Mesenchymal stem cell (in vitro differentiated cells and primary cell): Measurements from ENCODE around the gene PARP4.
"Not testable (repeated sequence)": the region's sequence is repeated elsewhere in the genome, so short reads cannot be mapped to it uniquely, and the experiment has no call there.

ENCODE experiments used
- DNase-seq: peaks from one replicate; pipeline ENCODE4 v3.0.0-alpha.2; 2013
- H2AFZ ChIP-seq: one replicate; pipeline ENCODE4 v1.6.1; 2013; ENCODE audit warnings: low read depth, mild to moderate bottlenecking, control low read depth, inconsistent platforms, low read length, moderate library complexity
- H2AK5ac ChIP-seq: 2 replicates; pipeline ENCODE4 v1.6.1; 2013; ENCODE audit warnings: low read length, moderate library complexity, mild to moderate bottlenecking, inconsistent platforms; ENCODE audit not compliant: severe bottlenecking
- H2BK120ac ChIP-seq: one replicate; pipeline ENCODE4 v1.6.1; 2013; ENCODE audit warnings: low read depth, mild to moderate bottlenecking, inconsistent platforms, low read length, moderate library complexity
- H2BK12ac ChIP-seq, 2 experiments: one replicate each; pipeline ENCODE4 v1.6.1; 2013; ENCODE audit warnings: inconsistent platforms in 2 of 2, low read length in 2 of 2, mild to moderate bottlenecking in 2 of 2, moderate library complexity in 2 of 2, control low read depth in 1 of 2
- H2BK15ac ChIP-seq: one replicate; pipeline ENCODE4 v1.6.1; 2013; ENCODE audit warnings: mild to moderate bottlenecking, low read depth, inconsistent platforms; ENCODE audit not compliant: poor library complexity, severe bottlenecking
- H2BK5ac ChIP-seq: 2 replicates; pipeline ENCODE4 v1.6.1; 2013; ENCODE audit warnings: low read depth, mild to moderate bottlenecking, low read length, control low read depth, inconsistent platforms; ENCODE audit not compliant: poor library complexity, severe bottlenecking
- H3K14ac ChIP-seq, 2 experiments: one replicate each; pipeline ENCODE4 v1.6.1; 2013; ENCODE audit warnings: inconsistent platforms in 2 of 2, low read length in 2 of 2, control low read depth in 1 of 2, mild to moderate bottlenecking in 1 of 2, moderate library complexity in 1 of 2
- H3K18ac ChIP-seq, 2 experiments: one replicate each; pipeline ENCODE4 v1.6.1; 2013; ENCODE audit warnings: inconsistent platforms in 2 of 2, low read length in 2 of 2, control low read depth in 1 of 2, low read depth in 1 of 2, mild to moderate bottlenecking in 1 of 2
- H3K23ac ChIP-seq, 2 experiments: one replicate each; pipeline ENCODE4 v1.6.1; 2013; ENCODE audit warnings: inconsistent platforms in 2 of 2, low read length in 2 of 2, mild to moderate bottlenecking in 2 of 2, moderate library complexity in 2 of 2, control low read depth in 1 of 2
- H3K27ac ChIP-seq: 2 replicates; pipeline ENCODE4 v1.5.1; 2013; ENCODE audit warnings: mild to moderate bottlenecking, moderate library complexity, low read length, control low read depth, inconsistent platforms; ENCODE audit not compliant: poor library complexity, severe bottlenecking
- H3K27me3 ChIP-seq, 2 experiments: 2 replicates each; pipeline versions ENCODE4 v1.6.1 to v1.7.0; 2013; ENCODE audit warnings: low read length in 2 of 2, mild to moderate bottlenecking in 2 of 2, moderate library complexity in 2 of 2, control low read depth in 1 of 2, inconsistent platforms in 1 of 2; ENCODE audit not compliant: control insufficient read depth in 1 of 2, insufficient read depth in 1 of 2
- H3K36me3 ChIP-seq, 2 experiments: 2 replicates each; pipeline versions ENCODE4 v1.6.1 to v1.7.0; 2013; ENCODE audit warnings: low read length in 2 of 2, control low read depth in 1 of 2, inconsistent platforms in 1 of 2, low read depth in 1 of 2, mild to moderate bottlenecking in 1 of 2; ENCODE audit not compliant: insufficient read depth in 2 of 2, control insufficient read depth in 1 of 2
- H3K4ac ChIP-seq, 2 experiments: one replicate each; pipeline ENCODE4 v1.6.1; 2013; ENCODE audit warnings: inconsistent platforms in 2 of 2, low read length in 2 of 2, mild to moderate bottlenecking in 2 of 2, moderate library complexity in 2 of 2, control low read depth in 1 of 2, low read depth in 1 of 2
- H3K4me1 ChIP-seq: 2 replicates; pipeline ENCODE4 v1.6.1; 2013; ENCODE audit warnings: low read depth, low read length, control low read depth; ENCODE audit not compliant: control insufficient read depth, insufficient read depth
- H3K4me2 ChIP-seq: 2 replicates; pipeline ENCODE4 v1.6.1; 2013; ENCODE audit warnings: low read length, mild to moderate bottlenecking, inconsistent platforms; ENCODE audit not compliant: poor library complexity, severe bottlenecking
- H3K4me3 ChIP-seq, 2 experiments: 2 replicates each; pipeline versions ENCODE4 v1.5.1 to v1.7.0; 2013; ENCODE audit warnings: low read length in 2 of 2, mild to moderate bottlenecking in 2 of 2, control low read depth in 1 of 2, low read depth in 1 of 2; ENCODE audit not compliant: insufficient read depth in 1 of 2
- H3K79me1 ChIP-seq: replicated peaks from 2 replicates; pipeline ENCODE4 v1.6.1; 2013; ENCODE audit warnings: mild to moderate bottlenecking, control low read depth, low read length, inconsistent platforms; ENCODE audit not compliant: poor library complexity, severe bottlenecking
- H3K9ac ChIP-seq: 2 replicates; pipeline ENCODE4 v1.7.0; 2013; ENCODE audit warnings: mild to moderate bottlenecking, low read length, moderate library complexity
- H3K9me3 ChIP-seq: 2 replicates; pipeline ENCODE4 v1.7.0; 2013; ENCODE audit warnings: mild to moderate bottlenecking, low read length; ENCODE audit not compliant: control insufficient read depth
- H4K8ac ChIP-seq: one replicate; pipeline ENCODE4 v1.6.1; 2013; ENCODE audit warnings: inconsistent platforms, mild to moderate bottlenecking, low read length, moderate library complexity
- H4K91ac ChIP-seq: one replicate; pipeline ENCODE4 v1.6.1; 2013; ENCODE audit warnings: mild to moderate bottlenecking, low read length, inconsistent platforms
- WGBS: methylation state at CpG from one replicate; pipeline ENCODE4 v1.1.7; 2013; ENCODE audit warnings: mixed read lengths; 5-methylcytosine and 5-hydroxymethylcytosine counted together

Gene PARP4

DNA sequence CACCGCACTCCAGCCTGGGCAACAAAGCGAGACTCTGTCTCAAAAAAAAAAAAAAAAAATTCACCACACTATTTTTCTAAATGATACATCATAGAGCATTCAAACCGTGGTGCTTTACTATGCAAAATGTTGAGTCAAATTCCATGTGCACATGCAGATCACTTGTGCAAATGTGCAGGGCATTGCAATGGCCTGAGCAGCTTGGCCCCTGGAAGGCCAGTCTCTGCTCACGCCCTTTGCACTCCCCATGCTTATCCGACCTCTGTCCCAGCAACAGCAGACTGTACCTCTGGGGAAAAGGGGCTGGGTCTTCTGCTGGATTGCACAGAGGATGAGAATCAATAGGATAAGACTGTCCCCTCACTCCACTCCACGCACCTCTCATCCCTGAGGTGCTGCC lies 58.5 kb downstream of the PARP4 start:
- no peaks in the 10 kb centered on the region for H3K27me3 ChIP-seq
- H3K9me3 ChIP-seq: no peaks in the 10 kb centered on the region
- H3K79me1 ChIP-seq: peaks cover 15% of the 10 kb centered on the region
- H3K14ac ChIP-seq: no peak overlapping the region
- H3K9ac ChIP-seq: no peak overlapping the region
- H2BK12ac ChIP-seq: no peak overlapping the region
- WGBS: 97% methylated on average over 4 of the region's 6 CpGs
- H2BK15ac ChIP-seq: no peak overlapping the region
- H2BK120ac ChIP-seq: no peak overlapping the region
- H3K27ac ChIP-seq: no peak overlapping the region
- peaks cover 49 to 84% of the 10 kb centered on the region in 2 experiments for H3K36me3 ChIP-seq
- H2AK5ac ChIP-seq: no peak overlapping the region
- H3K18ac ChIP-seq: no peak overlapping the region
- H4K91ac ChIP-seq: no peak overlapping the region
- H3K23ac ChIP-seq: no peak overlapping the region
- no peak for DNase-seq
- no peak overlapping the region for H3K4me2 ChIP-seq
- H3K4me3 ChIP-seq: no peak overlapping the region
- H2BK5ac ChIP-seq: no peak overlapping the region
- no peaks in the 10 kb centered on the region for H3K4me1 ChIP-seq
- no peak overlapping the region for H2AFZ ChIP-seq
- no peak overlapping the region for H3K4ac ChIP-seq
- H4K8ac ChIP-seq: no peak overlapping the region

DNA sequence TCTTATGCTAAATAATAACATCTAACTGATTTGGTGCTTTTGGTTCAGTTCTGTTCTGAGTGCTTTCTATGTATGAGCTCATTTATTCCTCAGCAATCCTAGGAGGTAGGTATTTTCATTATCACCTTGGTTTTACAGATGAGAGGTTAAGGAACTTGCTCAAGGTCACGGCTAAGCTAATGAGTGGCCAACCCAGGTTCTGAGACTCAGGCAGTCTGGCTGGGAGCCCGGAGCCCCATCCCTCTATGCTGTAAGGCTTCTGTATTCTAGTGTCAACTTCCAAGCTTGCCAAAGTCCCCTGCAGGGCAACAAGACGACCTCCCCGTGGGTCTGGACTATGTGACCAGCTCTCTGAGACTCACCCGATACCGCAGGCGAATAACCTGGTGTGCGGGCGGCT lies 60.5 kb downstream of the PARP4 start:
- Histone ChIP-seq H3K23ac (no peak overlapping the region), H3K4ac (no peak overlapping the region), H4K91ac (no peak overlapping the region), H3K27ac (no peak overlapping the region), H3K4me3 (no peak overlapping the region), H3K79me1 (peaks cover 16% of the 10 kb centered on the region), H2BK15ac (no peak overlapping the region), H4K8ac (no peak overlapping the region), H3K36me3 (peaks cover 43 to 83% of the 10 kb centered on the region in 2 experiments), H3K9ac (no peak overlapping the region), H3K4me2 (no peak overlapping the region), H2AFZ (no peak overlapping the region), H3K9me3 (no peaks in the 10 kb centered on the region), H3K14ac (no peak overlapping the region), H2AK5ac (no peak overlapping the region), H2BK120ac (no peak overlapping the region), H3K18ac (no peak overlapping the region), H2BK5ac (no peak overlapping the region), H3K27me3 (no peaks in the 10 kb centered on the region), H2BK12ac (no peak overlapping the region), H3K4me1 (no peaks in the 10 kb centered on the region)
- DNase-seq: no peak
- 99% methylated on average over 9 of the region's 9 CpGs for WGBS

DNA sequence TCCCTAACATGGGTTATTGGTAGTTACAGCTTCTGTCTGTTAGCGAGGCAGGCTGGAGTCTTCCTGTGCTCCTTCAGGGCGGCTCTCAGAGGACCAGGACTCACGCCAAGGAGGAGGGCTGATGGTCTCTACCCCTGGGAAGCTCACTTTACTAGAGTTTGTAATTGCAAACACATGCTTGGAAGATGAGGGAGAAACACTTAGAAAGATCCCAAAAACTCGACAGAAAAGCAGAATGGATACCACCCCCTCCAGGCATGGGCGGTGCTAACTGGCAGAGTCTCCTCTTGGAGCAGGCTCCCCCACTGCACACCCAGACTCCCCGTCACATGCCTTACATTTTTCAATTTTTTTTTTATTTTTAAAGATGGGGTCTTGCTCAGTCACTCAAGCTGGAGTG lies 62.0 kb downstream of the PARP4 start:
- H2AK5ac ChIP-seq: no peak overlapping the region
- no peak overlapping the region for H3K27ac ChIP-seq
- H3K79me1 ChIP-seq: peaks cover 19% of the 10 kb centered on the region
- H3K9me3 ChIP-seq: no peaks in the 10 kb centered on the region
- no peak overlapping the region for H3K23ac ChIP-seq
- H2AFZ ChIP-seq: no peak overlapping the region
- H3K9ac ChIP-seq: peak overlapping the region; percentile 2
- H3K4ac ChIP-seq: no peak overlapping the region
- no peak overlapping the region for H2BK15ac ChIP-seq
- no peak overlapping the region for H3K18ac ChIP-seq
- H3K36me3 ChIP-seq: peaks cover 39 to 79% of the 10 kb centered on the region in 2 experiments
- no peak for DNase-seq
- H3K14ac ChIP-seq: no peak overlapping the region
- H4K91ac ChIP-seq: no peak overlapping the region
- no peak overlapping the region for H2BK12ac ChIP-seq
- H2BK120ac ChIP-seq: no peak overlapping the region
- no peak overlapping the region for H2BK5ac ChIP-seq
- no peaks in the 10 kb centered on the region for H3K4me1 ChIP-seq
- H4K8ac ChIP-seq: no peak overlapping the region
- H3K4me3 ChIP-seq: no peak overlapping the region
- H3K27me3 ChIP-seq: no peaks in the 10 kb centered on the region
- H3K4me2 ChIP-seq: no peak overlapping the region
- WGBS: 96% methylated on average over 6 of the region's 6 CpGs

GRCh38 chr13:24444851-24445250 lies 67.7 kb downstream of the PARP4 start:
- not testable (repeated sequence) for H3K27me3 ChIP-seq, H3K79me1 ChIP-seq, H3K4me1 ChIP-seq, H3K18ac ChIP-seq, H2AFZ ChIP-seq, H4K8ac ChIP-seq, H2AK5ac ChIP-seq, H2BK120ac ChIP-seq, H3K23ac ChIP-seq, H4K91ac ChIP-seq, H3K27ac ChIP-seq, H3K14ac ChIP-seq, H3K4ac ChIP-seq, H2BK12ac ChIP-seq, H3K9ac ChIP-seq, H3K4me3 ChIP-seq, H2BK5ac ChIP-seq, H3K4me2 ChIP-seq, H3K9me3 ChIP-seq, DNase-seq, H2BK15ac ChIP-seq
- peaks cover 17 to 88% of the 10 kb centered on the region in 2 experiments for H3K36me3 ChIP-seq
- 62% methylated on average over 4 of the region's 9 CpGs for WGBS
